OCI-LY1 (cell line): ENCODE data around the gene DCDC2.

ENCODE experiments used
- CTCF ChIP-seq: fragments of 200-600 bp; sonication (generic), shearing (Covaris generic); IDR thresholded peaks from 2 replicates; pipeline ENCODE4 v1.5.1; 2017; ENCODE audit warnings: mild to moderate bottlenecking, antibody characterized with exemption, low read length, moderate library complexity, mixed read lengths
- EZH2 ChIP-seq: fragments of 200-600 bp; sonication (generic), shearing (Covaris generic); IDR thresholded peaks from 2 replicates; pipeline ENCODE4 v1.8.0; 2017; ENCODE audit warnings: borderline replicate concordance, mixed run types, mild to moderate bottlenecking, antibody characterized with exemption, low read length, moderate library complexity, mixed read lengths

- TF ChIP-seq CTCF = no peak
- no peak for TF ChIP-seq EZH2
Measured at GRCh38 chr6:24186349-24186748, 171.5 kb downstream of the DCDC2 start.
